Amniotic epithelial cell (primary cell): ENCODE measurements around the gene FOXK1.
"Not testable (repeated sequence)": the region's sequence is repeated elsewhere in the genome, so short reads cannot be mapped to it uniquely, and the experiment has no call there.

Experiments used
- DNase-seq: peaks from one replicate; pipeline ENCODE4 v3.0.0-alpha.2; 2010; ENCODE audit warnings: low read depth

Gene FOXK1

GRCh38 chr7:4667776-4668509 lies 14.2 kb upstream of the FOXK1 start:
- DNase-seq, result peak; percentile 66

DNA sequence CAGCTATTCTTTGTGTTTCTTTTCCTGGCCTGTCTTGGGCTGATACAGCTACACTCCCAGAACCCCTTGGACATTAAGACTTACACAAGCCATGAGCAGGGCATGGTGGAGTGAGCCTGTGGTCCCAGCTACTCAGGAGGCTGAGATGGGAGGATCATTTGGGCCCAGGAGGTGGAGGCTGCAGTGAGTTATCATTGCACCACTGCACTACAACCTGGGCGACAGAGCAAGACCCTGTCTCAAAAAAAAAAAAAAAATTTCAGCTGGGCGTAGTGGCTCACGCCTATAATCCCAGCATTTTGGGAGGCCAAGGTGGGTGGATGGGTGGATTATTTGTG lies 13.6 kb upstream of the FOXK1 start:
- DNase-seq, result no peak

DNA sequence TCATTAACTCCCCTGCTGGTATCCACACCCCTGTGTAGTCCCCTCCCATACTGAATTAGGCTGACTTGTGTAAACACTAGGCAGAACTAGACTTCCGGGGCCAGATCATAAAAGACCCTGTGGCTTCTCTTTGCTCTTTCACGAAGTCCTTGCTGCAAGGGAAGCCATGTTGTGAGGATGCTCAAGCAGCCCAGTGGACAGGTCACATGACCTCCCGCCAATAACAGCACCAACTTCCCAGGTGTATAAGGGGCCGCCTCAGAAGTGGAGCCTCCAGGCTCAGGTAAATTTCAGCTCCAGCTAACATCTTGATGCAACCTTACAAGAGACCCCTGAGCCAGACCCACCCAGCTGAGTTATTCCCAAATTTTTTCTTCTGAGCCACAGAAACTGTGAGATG lies 11.3 kb upstream of the FOXK1 start:
- DNase-seq, result no peak

- DNase-seq, result no peak
Measured at GRCh38 chr7:4675771-4676367, 6.2 kb upstream of the FOXK1 start.

- DNase-seq, result not testable (repeated sequence)
Measured at GRCh38 chr7:4677518-4677917, 4.6 kb upstream of the FOXK1 start.

DNA sequence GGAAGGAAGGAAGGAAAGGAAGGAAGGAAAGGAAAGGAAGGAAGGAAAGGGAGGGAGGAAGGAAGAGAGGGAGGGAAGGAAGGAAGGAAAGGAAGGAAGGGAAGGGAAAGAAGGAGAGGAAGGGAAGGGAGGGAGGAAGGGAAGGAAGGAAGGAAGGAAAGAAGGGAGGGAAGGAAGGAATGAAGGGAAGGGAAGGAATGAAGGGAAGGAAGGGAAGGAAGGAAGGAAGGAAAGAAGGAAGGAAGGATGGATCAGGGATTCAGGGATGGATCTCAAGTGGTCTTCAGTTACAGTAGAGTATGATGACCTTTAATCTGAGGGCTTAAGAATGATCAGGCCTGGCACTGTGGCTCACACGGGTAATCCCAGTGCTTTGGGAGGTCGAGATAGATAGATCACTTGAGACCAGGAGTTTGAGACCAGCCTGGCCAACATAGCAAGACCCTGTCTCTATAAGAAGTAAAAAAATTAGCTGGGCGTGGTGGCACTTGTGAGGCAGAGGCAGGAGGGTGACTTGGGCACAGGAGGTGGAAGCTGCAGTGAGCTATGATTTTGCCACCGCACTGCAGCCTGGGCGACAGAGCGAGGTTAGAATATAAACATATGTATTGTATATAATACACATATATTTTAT lies 760 bp upstream of the FOXK1 start:
- no peak for DNase-seq

- DNase-seq, result peak; percentile 31
Measured at GRCh38 chr7:4682621-4683042, 537 bp downstream of the FOXK1 start.

GRCh38 chr7:4683043-4683883 lies 1.2 kb downstream of the FOXK1 start:
- no peak for DNase-seq

DNA sequence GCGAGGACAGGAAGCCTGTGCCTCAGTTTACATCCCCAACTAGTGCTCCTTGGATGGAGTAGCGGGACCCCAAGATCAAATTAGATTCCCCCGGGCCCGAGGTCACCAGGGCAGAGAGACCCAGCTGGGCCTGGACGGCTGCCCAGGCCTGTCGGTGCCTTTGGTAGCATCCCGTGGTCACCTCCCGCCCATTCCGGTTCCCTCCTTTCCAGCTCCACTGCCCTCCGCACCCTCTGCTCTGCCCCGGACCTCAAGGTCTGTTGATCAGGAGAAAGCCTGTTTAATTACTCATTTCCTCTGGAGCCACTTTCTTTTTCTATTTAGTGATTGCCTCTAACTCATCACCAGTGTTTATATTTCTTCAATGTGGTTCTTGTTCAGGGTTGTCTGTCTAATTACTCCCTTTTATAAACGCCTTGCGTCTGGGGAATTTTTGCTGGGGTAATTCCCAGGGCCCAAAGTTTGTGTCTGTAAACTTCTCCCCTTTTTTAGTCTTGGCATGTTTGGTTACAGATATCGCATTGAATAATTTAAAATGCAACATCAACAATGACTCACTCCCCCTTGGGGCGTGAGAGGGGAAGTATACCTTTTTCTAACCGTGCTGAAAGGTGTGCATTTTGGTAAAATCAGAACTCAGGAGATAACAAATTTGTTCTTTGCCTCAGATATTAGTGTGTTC lies 1.9 kb downstream of the FOXK1 start:
- DNase-seq, result peak; percentile 76

GRCh38 chr7:4684846-4685245 lies 2.8 kb downstream of the FOXK1 start:
- DNase-seq, result no peak

GRCh38 chr7:4685676-4686075 lies 3.6 kb downstream of the FOXK1 start:
- DNase-seq, result not testable (repeated sequence)

DNA sequence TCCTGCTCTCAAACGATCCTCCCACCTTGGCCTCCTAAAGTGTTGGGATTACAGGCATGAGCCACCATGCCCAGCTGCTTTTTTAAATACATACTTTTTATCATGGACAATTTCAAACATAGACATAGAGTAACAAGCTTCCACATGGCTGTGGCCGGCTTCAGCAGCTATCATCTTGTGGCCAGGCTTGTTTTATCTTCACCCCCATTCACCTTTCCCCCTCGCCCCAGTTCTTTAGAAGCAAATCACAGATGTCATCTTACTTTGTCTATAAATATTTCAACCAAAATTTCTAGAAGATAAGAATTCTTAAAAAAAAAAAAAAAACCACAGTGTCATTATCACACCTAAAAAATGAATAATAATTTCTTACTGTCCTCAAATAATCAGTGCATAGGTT lies 5.9 kb downstream of the FOXK1 start:
- no peak for DNase-seq

DNA sequence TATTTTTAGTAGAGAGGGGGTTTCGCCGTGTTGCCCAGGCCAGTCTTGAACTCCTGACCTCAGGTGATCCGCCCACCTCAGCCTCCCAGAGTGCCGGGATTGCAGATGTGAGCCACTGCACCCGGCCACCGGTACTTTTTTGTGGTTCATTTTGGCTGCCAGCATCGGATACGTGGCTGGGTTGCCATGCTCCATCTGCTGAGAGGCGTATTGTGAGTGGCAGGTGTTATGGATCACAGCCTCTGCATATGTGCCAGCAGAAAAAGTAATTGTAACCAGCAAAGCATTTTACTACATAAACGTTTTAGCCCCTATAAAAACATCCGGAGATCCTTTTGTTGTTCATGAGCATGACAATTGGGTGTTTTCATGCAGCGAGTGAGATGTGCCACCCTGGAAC lies 7.1 kb downstream of the FOXK1 start:
- DNase-seq, result no peak

DNA sequence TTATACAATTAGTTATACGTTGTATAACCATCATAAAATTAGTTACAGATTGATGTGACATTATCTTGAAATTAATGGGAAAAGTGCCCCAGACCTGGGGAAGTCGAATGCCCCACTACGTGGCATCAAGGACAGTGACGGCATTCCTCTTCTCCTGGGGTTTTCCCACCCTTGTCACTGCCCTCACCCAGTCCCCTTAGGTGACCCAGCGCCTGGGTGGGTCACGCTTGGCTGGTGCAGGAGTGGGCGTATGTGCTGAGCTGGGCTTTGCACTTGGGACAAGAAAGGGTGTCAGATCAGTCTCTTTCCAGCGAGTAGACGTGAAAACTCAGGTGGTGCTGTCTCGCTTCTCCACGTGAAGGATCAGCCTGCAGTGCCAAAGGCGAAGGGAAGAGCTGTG lies 7.6 kb downstream of the FOXK1 start:
- no peak for DNase-seq

DNA sequence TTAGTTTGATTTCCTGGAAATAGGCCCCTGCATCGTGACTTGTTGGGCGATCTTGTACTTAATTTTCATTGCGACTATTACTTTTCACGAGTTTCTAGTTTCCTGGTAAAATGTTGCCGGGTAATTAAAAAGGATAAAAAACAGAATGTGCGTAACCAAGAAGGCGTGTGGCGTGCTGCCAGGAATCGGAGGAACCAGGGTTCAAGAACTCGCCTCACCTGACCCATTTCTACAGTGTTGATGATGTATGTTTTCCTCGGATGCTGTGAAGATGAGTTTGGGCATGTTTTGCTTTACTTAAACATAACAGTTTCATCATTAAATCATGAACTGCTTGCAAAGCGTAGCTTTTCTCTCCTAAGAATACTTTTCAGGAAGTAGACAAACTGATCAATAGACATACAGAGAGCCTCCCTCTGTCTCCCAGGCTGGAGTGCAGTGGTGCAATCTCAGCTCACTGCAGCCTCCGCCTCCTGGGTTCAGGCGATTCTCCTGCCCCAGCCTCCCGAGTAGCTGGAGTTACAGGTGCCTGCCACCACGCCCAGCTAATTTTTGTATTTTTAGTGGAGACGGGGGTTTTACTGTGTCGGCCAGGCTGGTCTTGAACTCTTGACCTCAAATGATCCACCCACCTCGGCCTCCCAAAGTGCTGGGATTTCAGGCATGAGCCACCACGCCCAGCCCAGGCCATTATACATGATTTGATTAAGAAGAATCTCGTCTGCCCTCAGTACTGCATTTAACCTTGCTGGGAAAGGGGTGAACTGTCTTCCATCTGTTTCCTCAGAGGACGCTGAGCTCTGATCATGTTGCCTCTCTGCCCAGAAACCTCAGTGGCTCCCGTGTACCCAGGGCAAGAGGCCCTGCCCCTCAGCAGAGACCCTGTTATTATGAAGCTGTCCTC lies 9.1 kb downstream of the FOXK1 start:
- DNase-seq, result no peak

DNA sequence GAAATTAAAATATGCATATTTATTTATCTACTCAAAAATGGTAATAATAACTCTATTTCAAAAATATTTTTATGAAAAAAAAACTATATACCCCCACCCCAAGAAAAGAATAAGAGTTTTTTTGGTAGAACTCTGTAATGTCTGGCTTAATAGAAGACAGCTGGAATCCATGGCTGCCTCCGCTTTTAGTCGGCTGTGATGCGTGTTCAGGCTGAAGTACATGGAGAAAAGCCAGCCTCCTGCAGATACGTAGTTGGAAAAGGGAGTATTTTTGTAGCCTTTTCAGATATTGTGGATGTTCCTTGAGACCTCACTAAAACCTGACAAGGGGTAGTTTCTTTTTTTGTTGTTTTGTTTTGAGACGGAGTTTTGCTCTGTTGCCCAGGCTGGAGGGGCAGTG lies 10.0 kb downstream of the FOXK1 start:
- DNase-seq, result no peak

GRCh38 chr7:4692622-4693021 lies 10.5 kb downstream of the FOXK1 start:
- DNase-seq, result not testable (repeated sequence)

DNA sequence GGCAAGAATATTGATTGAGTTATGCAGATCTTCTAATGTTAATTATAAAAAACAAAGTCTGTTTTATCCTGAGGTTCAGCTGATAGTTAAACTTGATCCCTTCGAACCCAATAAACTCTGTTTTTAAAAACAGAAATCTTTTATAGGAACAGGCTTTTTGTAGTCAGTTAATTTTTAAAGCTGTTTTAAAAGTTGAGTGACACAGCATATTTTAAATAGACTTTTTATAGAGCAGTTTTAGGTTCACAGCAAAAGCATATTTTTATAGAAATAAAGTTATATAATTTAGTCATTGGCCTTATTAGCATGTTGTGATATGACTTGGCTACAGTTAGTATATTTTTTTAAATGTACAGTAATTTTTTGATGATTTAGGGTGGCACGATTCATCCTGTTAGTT lies 11.1 kb downstream of the FOXK1 start:
- DNase-seq, result no peak

- DNase-seq, result no peak
Measured at GRCh38 chr7:4693749-4694148, 11.7 kb downstream of the FOXK1 start.

DNA sequence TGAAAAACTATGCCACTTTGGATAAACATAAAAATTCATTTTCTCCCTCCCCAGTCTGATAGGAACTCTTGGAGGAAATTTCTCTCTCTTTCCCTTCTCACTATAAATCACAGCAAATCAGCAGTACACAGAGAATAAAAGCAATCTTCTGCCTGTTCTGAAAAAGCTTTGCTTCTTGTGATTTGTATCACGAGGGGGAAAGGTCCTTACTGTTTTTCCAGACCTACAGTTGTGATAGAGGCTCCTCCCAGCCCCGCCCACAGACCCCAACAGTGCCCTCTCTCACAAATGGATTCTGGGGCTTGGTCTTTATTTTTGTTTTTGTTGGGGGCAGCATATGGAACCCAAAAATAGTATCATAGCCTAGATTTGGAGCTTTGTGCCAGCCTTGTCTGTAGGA lies 12.2 kb downstream of the FOXK1 start:
- DNase-seq, result no peak

DNA sequence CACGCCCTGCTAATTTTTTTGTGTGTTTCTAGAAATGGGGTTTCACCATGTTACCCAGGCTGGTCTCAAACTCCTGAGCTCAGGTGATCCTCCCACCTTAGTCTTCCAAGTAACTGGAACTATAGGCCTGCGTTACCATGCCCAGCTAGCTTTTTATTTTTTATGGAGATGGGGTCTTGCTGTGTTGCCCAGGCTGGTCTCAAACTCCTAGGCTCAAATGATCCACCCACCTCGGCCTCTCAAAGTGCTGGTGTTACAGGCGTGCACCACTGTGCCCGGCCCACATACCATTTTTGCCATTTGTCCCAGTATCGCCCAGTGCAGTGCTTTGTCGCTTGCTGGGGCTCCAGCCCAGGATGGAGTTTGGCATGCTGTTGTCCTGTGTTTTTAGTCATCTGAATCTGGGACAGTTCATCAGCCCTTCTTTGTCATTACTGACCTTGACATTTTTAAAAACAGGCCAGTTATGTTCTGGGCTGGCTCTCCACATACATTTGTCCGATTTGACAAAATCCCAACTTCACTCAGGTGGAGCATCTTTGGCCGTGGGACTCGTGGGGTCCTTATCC lies 16.7 kb downstream of the FOXK1 start:
- DNase-seq, result no peak
